Measurements from ENCODE around the gene PKN2.
"Not testable (repeated sequence)": the region's sequence is repeated elsewhere in the genome, so short reads cannot be mapped to it uniquely, and the experiment has no call there.

PKN2 gene

GRCh38 chr1:88680471-88680870 is 3.6 kb upstream of the PKN2 start:
- DNase-seq = no peak

DNA sequence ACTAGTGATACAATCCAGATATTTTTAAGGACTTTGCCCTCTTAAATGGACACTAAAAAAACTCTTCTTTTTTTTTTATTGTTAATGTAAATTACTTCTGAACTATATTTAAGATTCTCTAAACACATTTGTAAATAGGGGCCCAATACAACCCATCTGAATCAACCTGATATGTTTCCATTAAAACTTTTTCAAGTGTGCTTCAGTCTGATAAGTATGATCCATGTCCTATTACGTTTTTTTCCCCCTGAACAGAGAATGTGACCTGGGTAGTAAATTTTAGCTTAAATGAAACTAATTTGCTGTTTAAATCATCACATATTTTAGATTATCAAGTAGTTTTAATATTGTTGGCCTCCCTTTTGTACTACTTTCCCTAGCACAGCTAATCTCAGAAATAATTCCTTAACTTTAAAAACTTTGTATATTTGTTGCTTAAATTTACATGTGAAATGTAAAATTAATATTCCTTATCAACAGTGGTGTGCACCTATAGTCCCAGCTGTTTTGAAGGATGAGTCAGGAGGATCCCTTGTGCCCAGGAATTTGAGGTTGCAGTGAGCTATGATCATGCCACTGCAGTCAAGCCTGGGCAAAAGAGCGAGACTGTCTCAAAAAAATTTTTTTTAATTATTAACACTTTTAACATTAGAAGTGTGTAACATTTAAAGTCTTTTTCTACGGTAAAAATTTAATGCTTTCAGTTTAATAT is 3.0 kb upstream of the PKN2 start:
- DNase-seq = no peak

- peak; percentile 58 for DNase-seq
Observed at GRCh38 chr1:88684482-88685258, 597 bp downstream of the PKN2 start.

GRCh38 chr1:88685259-88685620 is 1.2 kb downstream of the PKN2 start:
- no peak for DNase-seq

DNA sequence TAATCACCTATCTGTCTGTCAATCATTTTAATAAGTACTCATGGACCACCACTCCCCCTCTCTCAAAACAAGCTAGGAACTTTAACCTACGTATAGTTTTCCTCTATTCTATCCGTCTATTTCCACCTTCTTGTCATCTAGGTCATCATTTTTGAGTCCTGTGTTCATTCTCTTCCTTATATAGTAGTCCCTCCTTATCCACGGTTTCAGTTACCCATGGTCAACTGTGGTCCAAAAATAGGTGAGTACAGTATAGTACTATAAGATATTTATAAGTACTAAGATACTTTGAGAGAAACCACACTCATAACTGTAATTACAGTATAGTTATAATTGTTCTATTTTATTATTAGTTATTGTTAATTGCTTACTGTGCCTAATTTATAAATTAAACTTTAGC is 7.5 kb downstream of the PKN2 start:
- DNase-seq = no peak

DNA sequence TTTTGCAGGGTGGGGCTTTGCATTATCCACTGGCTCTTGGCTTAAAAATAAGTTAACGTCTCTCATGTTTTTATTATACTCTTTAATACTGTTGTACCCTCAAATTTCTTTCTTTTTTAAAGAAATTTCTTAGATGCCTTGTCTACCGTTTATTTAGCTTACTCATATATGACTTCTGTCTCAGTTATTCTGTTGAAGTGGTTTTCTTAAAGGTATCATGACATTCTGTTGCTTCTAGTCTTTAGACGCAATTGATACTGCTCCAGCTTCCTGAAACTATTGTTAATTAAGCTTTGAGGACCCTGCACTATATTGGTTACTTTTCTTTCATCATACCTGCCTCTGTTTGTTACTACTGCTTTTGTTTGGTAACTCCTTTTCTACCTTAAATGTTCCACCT is 11.7 kb downstream of the PKN2 start:
- no peak for DNase-seq

DNA sequence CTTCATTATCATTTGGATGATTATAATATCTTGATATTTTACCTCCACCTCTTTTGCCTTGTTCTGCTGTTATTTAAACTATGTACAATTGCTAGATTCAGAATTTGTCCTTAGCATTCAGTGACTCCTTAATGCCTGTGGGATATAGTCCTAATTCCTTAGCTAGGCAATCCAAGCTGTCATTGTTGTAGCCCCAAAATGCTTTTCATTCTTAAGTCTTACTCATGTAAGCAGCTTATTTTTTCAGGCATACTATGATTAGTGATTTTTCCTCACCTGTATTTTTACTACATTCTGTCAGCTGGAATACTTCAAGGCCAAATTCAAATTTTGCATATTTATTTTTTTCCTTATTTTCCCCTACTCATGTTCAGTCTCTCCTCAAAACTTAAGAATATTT is 13.4 kb downstream of the PKN2 start:
- no peak for DNase-seq

GRCh38 chr1:88698140-88698539 is 14.1 kb downstream of the PKN2 start:
- DNase-seq = no peak

GRCh38 chr1:88698764-88699163 is 14.7 kb downstream of the PKN2 start:
- no peak for DNase-seq

GRCh38 chr1:88700425-88701013 is 16.4 kb downstream of the PKN2 start:
- no peak for DNase-seq

DNA sequence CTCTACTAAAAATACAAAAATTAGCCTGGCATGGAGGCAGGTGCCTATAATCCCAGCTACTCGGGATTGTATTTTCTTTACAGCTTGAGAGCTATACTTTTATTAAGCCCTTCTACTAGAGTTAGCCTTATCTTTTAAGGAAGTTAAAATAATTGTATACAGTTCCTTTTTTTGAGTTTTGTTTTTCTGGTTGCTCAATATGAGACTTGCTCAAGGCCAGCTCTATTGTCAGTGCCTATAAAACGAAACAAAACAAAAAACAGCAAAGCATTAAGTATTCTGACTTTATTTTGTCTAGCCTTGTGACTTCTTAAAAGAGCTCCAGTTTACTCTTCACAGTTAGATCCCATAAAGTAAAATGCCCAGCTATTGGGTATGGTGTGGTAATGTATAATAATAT is 17.2 kb downstream of the PKN2 start:
- DNase-seq = no peak

DNA sequence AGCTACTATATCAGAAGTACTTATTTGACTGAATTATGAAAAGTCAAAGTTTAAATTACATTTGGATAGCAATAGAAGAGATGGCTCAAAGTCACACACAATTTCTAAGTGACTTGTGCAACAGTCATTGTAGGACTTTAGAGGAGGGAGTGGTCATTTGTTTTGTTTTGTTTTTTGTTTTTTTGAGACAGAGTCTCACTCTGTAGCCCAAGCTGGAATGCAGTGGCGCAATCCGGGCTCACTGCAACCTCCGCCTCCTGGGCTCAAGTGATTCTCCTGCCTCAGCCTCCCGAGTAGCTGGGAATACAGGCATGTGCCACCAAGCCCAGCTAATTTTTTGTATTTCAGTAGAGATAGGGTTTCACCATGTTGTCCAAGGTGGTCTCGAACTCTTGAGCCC is 17.7 kb downstream of the PKN2 start:
- DNase-seq = not testable (repeated sequence)

GRCh38 chr1:88708011-88708410 is 23.9 kb downstream of the PKN2 start:
- DNase-seq = no peak

DNA sequence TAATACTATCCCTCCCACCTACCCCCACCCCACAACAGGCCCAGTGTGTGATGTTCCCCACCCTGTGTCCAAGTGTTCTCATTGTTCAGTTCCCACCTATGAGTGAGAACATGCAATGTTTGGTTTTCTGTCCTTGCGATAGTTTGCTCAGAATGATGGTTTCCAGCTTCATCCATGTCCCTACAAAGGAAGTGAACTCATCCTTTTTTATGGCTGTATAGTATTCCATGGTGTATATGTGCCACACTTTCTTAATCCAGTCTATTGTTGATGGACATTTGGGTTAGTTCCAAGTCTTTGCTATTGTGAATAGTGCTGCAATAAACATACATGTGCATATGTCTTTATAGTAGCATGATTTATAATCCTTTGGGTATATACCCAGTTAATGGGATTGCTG is 28.8 kb downstream of the PKN2 start:
- DNase-seq = not testable (repeated sequence)

DNA sequence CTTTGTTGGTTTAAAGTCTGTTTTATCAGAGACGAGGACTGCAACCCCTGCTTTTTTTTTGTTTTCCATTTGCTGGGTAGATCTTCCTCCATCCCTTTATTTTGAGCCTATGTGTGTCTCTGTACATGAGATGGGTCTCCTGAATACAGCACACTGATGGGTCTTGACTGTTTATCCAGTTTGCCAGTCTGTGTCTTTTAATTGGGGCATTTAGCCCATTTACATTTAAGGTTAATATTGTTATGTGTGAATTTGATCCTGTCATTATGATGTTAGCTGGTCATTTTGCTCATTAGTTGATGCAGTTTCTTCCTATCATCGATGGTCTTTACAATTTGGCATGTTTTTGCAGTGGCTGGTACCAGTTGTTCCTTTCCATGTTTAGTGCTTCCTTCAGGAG is 32.5 kb downstream of the PKN2 start:
- not testable (repeated sequence) for DNase-seq

- no peak for DNase-seq
Observed at GRCh38 chr1:88722492-88722891, 38.4 kb downstream of the PKN2 start.

DNA sequence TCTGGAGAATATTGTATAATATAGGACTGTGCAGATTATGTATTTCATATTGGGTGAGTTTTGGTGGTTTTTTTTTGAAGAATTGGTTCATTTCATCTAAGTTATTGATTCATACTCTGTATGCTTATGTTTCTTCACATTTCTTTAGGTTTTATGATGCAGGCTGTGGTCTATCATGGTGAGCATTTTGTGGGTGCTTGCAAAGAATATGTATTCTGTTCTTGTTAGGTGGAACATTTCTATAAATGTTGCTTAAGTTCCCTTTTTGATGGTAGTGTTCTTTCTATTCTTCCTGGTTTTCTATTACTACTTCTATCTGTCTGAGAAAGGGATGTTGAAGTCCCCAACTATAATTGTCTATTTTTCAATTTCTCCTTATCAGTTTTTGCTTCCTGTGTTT is 42.6 kb downstream of the PKN2 start:
- DNase-seq = no peak

DNA sequence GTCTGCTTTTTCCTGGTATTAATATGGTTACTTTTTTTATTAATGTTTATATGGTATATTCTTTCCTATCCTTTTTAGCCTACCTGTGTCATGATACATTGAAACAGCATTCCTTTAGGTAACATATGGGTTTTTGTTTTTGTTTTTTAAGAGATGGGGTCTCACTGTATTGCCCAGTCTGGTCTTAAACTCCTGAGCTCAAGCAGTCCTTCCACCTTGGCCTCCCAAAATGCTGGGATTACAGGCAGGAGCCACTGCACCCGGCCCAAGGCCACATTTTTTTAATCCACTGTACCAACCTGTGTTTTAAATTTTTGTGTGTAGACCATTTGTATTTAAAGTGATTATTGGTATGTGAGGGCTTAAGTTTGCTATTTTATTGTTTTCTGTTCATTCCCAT is 43.1 kb downstream of the PKN2 start:
- DNase-seq = no peak

DNA sequence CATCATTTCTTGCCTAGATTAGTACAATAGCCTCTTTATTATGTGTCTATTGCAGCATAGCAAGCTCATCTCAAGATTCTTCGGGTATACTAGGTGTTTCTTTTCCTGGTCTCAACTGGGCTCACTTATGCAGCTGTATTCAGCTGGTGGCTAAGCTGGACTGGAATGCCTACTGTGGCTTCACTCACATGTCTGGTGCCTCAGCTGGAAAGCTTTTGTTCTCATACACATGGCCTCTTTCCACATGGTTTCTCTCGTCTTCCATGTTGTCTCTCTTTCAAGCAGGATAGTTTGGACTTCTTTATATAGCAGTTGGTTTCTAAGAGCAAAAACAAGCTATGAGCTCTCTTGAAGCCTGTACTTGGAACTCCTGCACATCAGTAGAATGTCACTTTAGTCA is 45.2 kb downstream of the PKN2 start:
- DNase-seq = no peak

DNA sequence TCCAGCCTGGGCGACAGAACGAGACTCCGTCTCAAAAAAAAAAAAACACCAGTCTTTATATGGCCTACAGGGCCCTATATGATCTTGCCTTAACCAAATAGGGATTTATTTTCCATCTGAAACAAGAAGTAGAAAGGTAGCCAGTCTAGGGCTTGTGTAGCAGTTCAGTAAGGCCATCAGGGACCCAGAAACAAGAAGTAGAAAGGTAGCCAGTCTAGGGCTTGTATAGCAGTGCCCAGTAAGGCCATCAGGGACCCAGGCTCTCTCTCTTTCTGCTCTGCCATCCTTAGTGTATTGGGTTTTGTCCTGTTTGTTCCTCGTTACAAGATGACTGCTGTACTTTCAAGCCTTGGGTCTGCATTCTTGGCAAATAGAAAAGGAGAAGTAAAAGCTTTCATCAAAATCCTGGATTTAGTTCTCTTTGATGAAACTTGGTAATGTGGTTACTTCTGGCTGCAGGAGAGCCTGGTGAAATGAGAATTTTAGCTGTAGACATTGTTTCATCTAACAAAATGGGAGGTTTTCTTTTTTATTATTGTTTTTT is 46.1 kb downstream of the PKN2 start:
- DNase-seq = no peak

DNA sequence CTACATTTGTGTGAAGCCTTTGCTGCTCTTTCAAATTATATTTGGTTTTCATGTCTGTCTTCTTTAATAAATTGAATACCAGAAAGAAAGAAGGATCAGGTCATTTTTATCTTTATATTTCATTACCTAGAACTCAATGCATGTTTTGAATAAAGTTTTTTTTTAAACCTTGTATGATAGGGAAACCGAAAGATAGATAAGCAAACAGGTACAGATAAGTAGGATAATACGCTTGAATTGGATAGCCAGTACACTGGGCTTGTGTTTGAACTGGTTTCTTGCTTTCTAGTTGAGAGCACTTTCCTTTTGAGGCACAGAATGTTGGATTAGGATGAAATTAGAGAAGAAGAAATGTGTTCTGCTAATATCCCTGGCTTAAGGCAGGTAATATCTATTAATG is 46.9 kb downstream of the PKN2 start:
- DNase-seq = no peak

GRCh38 chr1:88731475-88732269 is 47.6 kb downstream of the PKN2 start:
- DNase-seq = no peak

DNA sequence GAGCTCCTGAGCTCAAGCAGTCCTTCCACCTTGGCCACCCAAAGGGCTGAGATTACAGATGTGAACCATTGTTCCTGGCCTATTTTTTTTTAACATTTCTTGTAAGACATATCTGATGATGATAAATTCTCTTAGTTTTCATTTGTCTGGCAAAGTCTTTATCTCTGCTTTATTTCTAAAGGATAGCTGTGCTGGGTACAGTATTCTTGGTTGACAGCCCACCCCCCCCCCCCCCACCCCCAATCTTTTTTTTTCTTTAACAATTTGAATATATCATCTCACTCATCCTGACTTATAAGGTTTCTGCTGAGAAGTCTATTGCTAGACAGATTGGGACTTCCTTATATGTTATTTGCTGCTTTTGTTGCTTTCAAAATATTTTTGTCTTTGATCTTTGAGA is 51.3 kb downstream of the PKN2 start:
- DNase-seq = no peak

Data from stimulated activated CD4-positive, alpha-beta T cell treated with anti-CD3 and anti-CD28 coated beads, Interleukin-4, amount 100 ng/mL, for 24 hours (primary cell).